Retinal pigment epithelial cell (primary cell): ENCODE data around the gene C10orf120.

Experiments used
- DNase-seq: peaks from one replicate; pipeline ENCODE4 v3.0.0-alpha.2; 2010; ENCODE audit warnings: low read depth
- H3K4me3 ChIP-seq: 2 replicates; pipeline ENCODE4 v1.5.1; 2011; ENCODE audit warnings: mild to moderate bottlenecking, low read length, control low read depth, moderate library complexity
- CTCF ChIP-seq: conservative IDR thresholded peaks from 2 replicates; pipeline ENCODE4 v1.5.1; 2011; ENCODE audit warnings: low read depth, low read length, control low read depth, inconsistent platforms

C10orf120 gene

DNA sequence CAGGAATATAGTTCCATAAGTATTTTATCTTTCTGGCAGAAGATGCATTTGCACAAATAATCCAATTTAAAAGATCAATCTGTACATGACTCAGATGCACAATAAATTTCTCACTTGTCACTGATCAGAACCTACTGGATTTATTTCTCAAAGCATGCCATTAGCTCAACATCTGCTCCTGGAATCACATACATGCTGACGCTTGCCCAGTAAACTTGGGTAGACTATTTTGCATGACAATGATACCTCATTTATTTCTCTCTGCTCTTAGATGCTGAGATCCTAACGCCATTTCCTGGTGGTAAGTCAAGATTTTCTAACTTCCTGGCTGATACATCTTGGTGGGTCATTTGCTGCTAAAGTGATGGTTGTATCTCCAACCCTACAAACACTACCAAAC is 33.8 kb upstream of the C10orf120 start:
- no peak overlapping the region for H3K4me3 ChIP-seq
- DNase-seq, result no peak
- no peak for TF ChIP-seq CTCF

DNA sequence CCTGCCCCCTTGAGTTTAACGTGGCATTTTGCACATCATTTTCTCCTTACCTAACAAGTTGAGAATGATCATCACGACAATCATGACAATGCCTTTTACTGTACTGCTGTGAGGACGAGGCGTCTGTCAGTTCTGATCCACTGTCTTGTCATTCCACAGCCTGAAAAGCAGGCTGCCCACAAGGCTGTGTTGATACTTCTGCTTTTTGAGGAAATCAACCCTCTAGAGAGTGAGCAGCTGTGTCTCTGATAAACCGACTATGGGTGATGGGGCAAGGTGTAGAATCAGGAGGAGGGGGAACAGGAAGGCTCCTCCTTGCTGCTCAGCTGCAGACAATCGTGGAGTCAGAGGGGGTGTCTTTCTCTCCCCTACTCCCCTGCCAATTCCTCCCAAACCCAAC is 30.6 kb upstream of the C10orf120 start:
- no peak for TF ChIP-seq CTCF
- no peak for DNase-seq
- H3K4me3 ChIP-seq, result no peak overlapping the region

- no peak for TF ChIP-seq CTCF
- H3K4me3 ChIP-seq, result no peak overlapping the region
- DNase-seq, result no peak
Observed at GRCh38 chr10:122729126-122729525, 29.5 kb upstream of the C10orf120 start.

DNA sequence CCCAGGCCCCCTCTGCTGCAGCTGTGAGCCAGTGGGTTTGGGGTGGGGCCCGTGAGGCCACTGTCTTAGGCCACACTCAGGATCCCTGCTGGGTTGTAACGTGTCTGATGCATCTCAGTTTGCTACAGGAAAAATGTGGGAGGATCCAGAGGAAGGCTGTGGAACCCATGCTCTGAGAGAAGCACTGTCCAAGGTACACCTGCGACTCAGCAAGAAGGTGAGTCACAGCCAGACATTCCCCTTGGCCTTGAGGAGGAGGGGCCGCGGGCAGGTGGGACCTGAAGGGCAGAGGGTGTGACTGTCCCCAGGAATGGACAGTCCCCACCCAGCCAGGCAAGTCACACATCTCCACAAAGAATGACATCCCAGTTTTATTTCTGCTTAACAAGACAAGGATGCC is 27.8 kb upstream of the C10orf120 start:
- no peak for TF ChIP-seq CTCF
- no peak overlapping the region for H3K4me3 ChIP-seq
- DNase-seq, result no peak

DNA sequence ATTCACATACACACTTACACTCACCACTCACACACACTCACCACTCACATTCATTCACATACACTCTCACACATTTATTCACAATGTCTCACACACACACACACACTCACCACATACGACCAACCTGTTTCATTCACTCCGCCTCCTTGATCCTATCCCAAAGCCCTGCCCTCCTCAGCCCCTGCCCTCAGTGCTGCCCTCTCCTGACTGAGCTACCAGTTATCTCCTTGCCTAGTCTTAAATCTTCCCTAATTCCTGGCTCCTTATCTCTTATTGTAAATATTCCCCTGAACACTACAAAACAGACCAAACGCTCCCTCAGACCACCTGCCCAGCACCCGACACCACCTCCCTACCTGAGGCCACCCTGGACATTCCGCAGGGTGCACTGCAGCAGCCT is 26.1 kb upstream of the C10orf120 start:
- DNase-seq, result no peak
- no peak overlapping the region for H3K4me3 ChIP-seq
- no peak for TF ChIP-seq CTCF

GRCh38 chr10:122725006-122725405 is 25.4 kb upstream of the C10orf120 start:
- DNase-seq, result no peak
- no peak overlapping the region for H3K4me3 ChIP-seq
- no peak for TF ChIP-seq CTCF

- no peak overlapping the region for H3K4me3 ChIP-seq
- no peak for DNase-seq
- TF ChIP-seq CTCF, result no peak
Observed at GRCh38 chr10:122721111-122721510, 21.5 kb upstream of the C10orf120 start.
